ENCODE data around the gene REPS1. TPM values are rescaled to one million over a fixed set of nuclear protein-coding genes. Genes with fewer than 3 reads are reported as not detected.

The REPS1 gene
- total RNA-seq, 1 experiment from 2014 or later = 27.0 TPM

Other genes starting within 250 kb of the REPS1 start
- 18.7 and 25.7 TPM in 2 replicates for gene CCDC28A, start 214.5 kb downstream of the REPS1 start, total RNA-seq (2014; rRNA removed; shearing (Covaris generic))
- gene ECT2L, start 192.2 kb downstream of the REPS1 start, total RNA-seq (2014; rRNA removed; shearing (Covaris generic)) = not detected in 2 replicates
- gene ABRACL, start 40.5 kb upstream of the REPS1 start, total RNA-seq (2014; rRNA removed; shearing (Covaris generic)) = 60.0 and 63.2 TPM in 2 replicates
- gene HECA, start 146.8 kb upstream of the REPS1 start, total RNA-seq (2014; rRNA removed; shearing (Covaris generic)) = 14.9 and 15.2 TPM in 2 replicates

Data from RPMI7951 (cell line).